HFFc6 (cell line): ENCODE results near the gene SEC23B. TPM values are rescaled to one million over a fixed set of nuclear protein-coding genes. Genes with fewer than 3 reads are reported as not detected.
A peak's percentile ranks its signal among the peaks of the same experiment; 100 is the strongest.

Experiments used
- DNase-seq: peaks from one replicate; pipeline ENCODE4 v3.0.0-alpha.2; 2018
- H3K27ac Mint-ChIP-seq: 2 replicates; pipeline ENCODE4 v1.8.0; 2020; ENCODE audit warnings: mild to moderate bottlenecking, mixed read lengths
- H3K27me3 Mint-ChIP-seq: 2 replicates; pipeline ENCODE4 v1.8.0; 2021; ENCODE audit warnings: mild to moderate bottlenecking, moderate library complexity, mixed read lengths; ENCODE audit not compliant: insufficient read depth
- H3K36me3 Mint-ChIP-seq: 2 replicates; pipeline ENCODE4 v1.8.0; 2021; ENCODE audit warnings: low read depth, mixed read lengths
- H3K4me1 Mint-ChIP-seq: 2 replicates; pipeline ENCODE4 v1.8.0; 2020; ENCODE audit warnings: low read depth, mixed read lengths
- H3K4me3 Mint-ChIP-seq: 2 replicates; pipeline ENCODE4 v1.8.0; 2020; ENCODE audit warnings: mild to moderate bottlenecking, moderate library complexity, mixed read lengths
- H3K9me3 Mint-ChIP-seq: 2 replicates; pipeline ENCODE4 v1.8.0; 2020; ENCODE audit warnings: mild to moderate bottlenecking, mixed read lengths
- CTCF ChIP-seq: fragments of 200-600 bp; sonication (generic); IDR thresholded peaks from 2 replicates; pipeline ENCODE4 v1.5.0; 2021; ENCODE audit warnings: antibody characterized with exemption, mild to moderate bottlenecking
- total RNA-seq, 6 experiments: library from RNA; stranded (reverse); fragmentation: NEBNext Ultra II Directional; extraction: Animal tissue kit (Norgen Biotek cat#: 25700); gene quantifications; 2 replicates in 1 of 6; 3 replicates in 5 of 6; pipeline ENCODE4 v1.2.3, GENCODE V29; 2021

The SEC23B gene
- total RNA-seq, 6 experiments from 2014 or later = 50.8 to 63.4 (median 57.6) TPM

DNA sequence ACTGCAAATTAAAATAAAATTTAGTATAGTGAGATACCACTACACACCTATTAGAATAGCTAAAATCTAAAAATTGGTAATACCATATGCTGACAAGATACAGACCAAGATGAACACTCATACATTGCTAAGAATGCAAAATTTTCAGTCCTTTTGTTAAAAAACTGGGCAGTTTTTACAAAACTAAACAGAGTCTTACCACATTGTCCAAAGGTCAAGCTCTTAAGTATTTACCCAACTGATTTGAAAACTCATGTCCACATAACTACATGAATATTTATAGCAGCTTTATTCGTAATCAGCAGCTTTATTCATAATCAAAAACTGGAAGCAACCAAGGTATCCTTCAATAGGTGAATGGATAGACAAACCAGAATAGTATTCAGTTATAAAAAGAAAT is 30.5 kb upstream of the SEC23B start:
- no peak for TF ChIP-seq CTCF
- peaks cover 19% of the 10 kb centered on the region; the same call in 1 of the 2 replicates for H3K36me3 Mint-ChIP-seq
- H3K9me3 Mint-ChIP-seq = no peaks in the 10 kb centered on the region
- no peaks in the 10 kb centered on the region for H3K4me1 Mint-ChIP-seq
- no peaks in the 10 kb centered on the region; the same call in 1 of the 2 replicates for H3K27me3 Mint-ChIP-seq
- H3K4me3 Mint-ChIP-seq = no peak overlapping the region
- no peak for DNase-seq
- no peak overlapping the region for H3K27ac Mint-ChIP-seq

DNA sequence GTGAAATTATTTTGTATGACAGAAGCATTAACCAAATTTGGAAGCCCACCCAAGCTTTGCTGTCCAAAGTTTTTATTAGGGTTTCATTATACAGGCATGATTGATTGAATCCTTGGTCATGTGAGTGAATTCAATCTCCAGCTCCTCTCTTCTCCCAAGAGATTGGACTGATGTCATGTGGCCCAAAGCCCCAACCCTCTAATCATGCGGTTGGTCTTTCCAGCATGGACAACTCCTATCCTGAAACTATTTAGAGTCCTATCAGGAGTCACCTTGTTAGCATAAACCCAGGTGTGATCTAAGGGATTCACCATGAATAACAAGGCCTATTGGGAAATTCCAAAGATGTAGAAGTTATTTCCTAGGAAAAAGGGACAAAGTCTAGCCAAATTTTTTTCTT is 29.9 kb upstream of the SEC23B start:
- no peaks in the 10 kb centered on the region for H3K9me3 Mint-ChIP-seq
- TF ChIP-seq CTCF = no peak
- DNase-seq = no peak
- no peaks in the 10 kb centered on the region; the same call in 1 of the 2 replicates for H3K27me3 Mint-ChIP-seq
- no peak overlapping the region for H3K27ac Mint-ChIP-seq
- H3K36me3 Mint-ChIP-seq = peaks cover 19% of the 10 kb centered on the region; the same call in 1 of the 2 replicates
- H3K4me1 Mint-ChIP-seq = no peaks in the 10 kb centered on the region
- H3K4me3 Mint-ChIP-seq = no peak overlapping the region

- peaks cover 19% of the 10 kb centered on the region for H3K36me3 Mint-ChIP-seq
- no peaks in the 10 kb centered on the region for H3K4me1 Mint-ChIP-seq
- DNase-seq = no peak
- H3K9me3 Mint-ChIP-seq = no peaks in the 10 kb centered on the region
- no peak for TF ChIP-seq CTCF
- no peaks in the 10 kb centered on the region; the same call in 1 of the 2 replicates for H3K27me3 Mint-ChIP-seq
- H3K27ac Mint-ChIP-seq = no peak overlapping the region
- H3K4me3 Mint-ChIP-seq = no peak overlapping the region
Measured at GRCh38 chr20:18481596-18481995, 26.1 kb upstream of the SEC23B start.

DNA sequence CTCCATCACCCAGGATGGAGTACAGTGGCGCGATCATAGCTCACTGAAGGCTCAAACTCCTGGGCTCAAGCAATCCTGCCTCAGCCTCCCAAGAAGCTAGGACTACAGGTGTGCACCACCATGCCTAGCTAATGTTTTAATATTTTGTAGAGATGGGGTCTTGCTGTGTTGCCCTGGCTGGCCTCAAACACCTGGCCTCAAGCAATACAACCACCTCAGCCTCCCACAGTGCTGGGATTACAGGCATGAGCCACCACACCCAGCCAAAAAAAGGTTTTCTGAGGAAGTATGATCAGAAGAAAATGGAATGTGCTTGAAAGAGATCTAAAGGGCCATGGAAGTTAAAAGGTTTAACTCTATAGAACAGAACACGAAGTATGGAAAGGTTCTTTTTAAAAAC is 19.4 kb upstream of the SEC23B start:
- Mint-ChIP-seq H3K36me3 (peaks cover 10% of the 10 kb centered on the region; the same call in 1 of the 2 replicates), H3K27me3 (no peaks in the 10 kb centered on the region), H3K4me1 (no peaks in the 10 kb centered on the region), H3K27ac (no peak overlapping the region), H3K4me3 (no peak overlapping the region), H3K9me3 (no peaks in the 10 kb centered on the region)
- no peak for TF ChIP-seq CTCF
- DNase-seq = no peak

DNA sequence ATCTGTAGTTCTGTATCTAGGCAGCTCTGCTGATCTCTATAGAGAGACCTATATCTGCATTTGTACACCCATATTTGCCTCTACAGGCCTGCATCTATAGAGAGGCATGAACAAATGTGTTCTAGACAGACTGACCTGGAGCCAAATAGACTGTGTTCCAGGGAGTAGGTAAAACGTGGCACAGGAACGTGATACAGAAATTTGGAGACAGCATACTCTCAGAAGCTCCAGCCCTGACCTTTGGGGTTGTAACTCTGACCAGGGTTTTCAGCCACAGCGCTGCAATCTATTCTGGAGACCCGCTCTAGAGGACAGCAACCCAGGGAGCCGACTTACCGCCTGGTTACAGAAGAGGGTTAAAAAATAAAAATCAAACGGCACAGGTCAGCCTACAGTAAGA is 11.7 kb upstream of the SEC23B start:
- Mint-ChIP-seq H3K4me1 (peaks cover 15% of the 10 kb centered on the region), H3K9me3 (no peaks in the 10 kb centered on the region), H3K36me3 (peaks cover 6% of the 10 kb centered on the region; the same call in 1 of the 2 replicates), H3K4me3 (peak overlapping the region; percentile 99), H3K27me3 (no peaks in the 10 kb centered on the region), H3K27ac (peak overlapping the region; percentile 27; the same call in 1 of the 2 replicates)
- no peak for TF ChIP-seq CTCF
- DNase-seq = no peak
